Fibroblast of the aortic adventitia (primary cell): ENCODE results near the gene DLGAP4. TPM values are rescaled to one million over a fixed set of nuclear protein-coding genes. Genes with fewer than 3 reads are reported as not detected.
"Not testable (repeated sequence)": the region's sequence is repeated elsewhere in the genome, so short reads cannot be mapped to it uniquely, and the experiment has no call there.

Source experiments
- DNase-seq: peaks from one replicate; pipeline ENCODE4 v3.0.0-alpha.2; 2010; ENCODE audit warnings: low read depth
- H3K4me3 ChIP-seq: 2 replicates; pipeline ENCODE4 v1.5.1; 2011; ENCODE audit warnings: low read depth, mild to moderate bottlenecking, control low read depth, low read length, moderate library complexity
- CTCF ChIP-seq: IDR thresholded peaks from 2 replicates; pipeline ENCODE4 v1.5.1; 2011; ENCODE audit warnings: mild to moderate bottlenecking, low read length, control low read depth, inconsistent platforms; ENCODE audit not compliant: insufficient read depth
- total RNA-seq: library from RNA; depleted of rRNA; stranded (reverse); fragments of >200 nt; gene quantifications from 2 replicates; pipeline ENCODE4 v1.2.3, GENCODE V29; 2012; ENCODE audit warnings: low replicate concordance

The DLGAP4 gene
- total RNA-seq, 1 donor: 19.5 TPM

GRCh38 chr20:36471885-36472636 is 165.9 kb downstream of the DLGAP4 start:
- no peak for DNase-seq
- TF ChIP-seq CTCF: no peak
- no peak overlapping the region for H3K4me3 ChIP-seq

GRCh38 chr20:36472637-36473090 is 166.5 kb downstream of the DLGAP4 start:
- peak overlapping the region; percentile 52 for H3K4me3 ChIP-seq
- TF ChIP-seq CTCF: no peak
- DNase-seq: no peak

- no peak overlapping the region for H3K4me3 ChIP-seq
- DNase-seq: no peak
- no peak for TF ChIP-seq CTCF
These were observed 167.0 kb downstream of the DLGAP4 start for GRCh38 chr20:36473164-36473563.

- no peak for TF ChIP-seq CTCF
- H3K4me3 ChIP-seq: no peak overlapping the region
- no peak for DNase-seq
These were observed 168.4 kb downstream of the DLGAP4 start for GRCh38 chr20:36474563-36474962.

- DNase-seq, H3K4me3 ChIP-seq: not testable (repeated sequence)
These were observed 168.9 kb downstream of the DLGAP4 start for GRCh38 chr20:36475054-36475453.

GRCh38 chr20:36477475-36477874 is 171.3 kb downstream of the DLGAP4 start:
- DNase-seq: no peak
- no peak overlapping the region for H3K4me3 ChIP-seq
- TF ChIP-seq CTCF: no peak

GRCh38 chr20:36478137-36478905 is 172.2 kb downstream of the DLGAP4 start:
- TF ChIP-seq CTCF: no peak
- no peak for DNase-seq

More at GRCh38 chr20:36478137-36478905, 172.2 kb downstream of the DLGAP4 start:
- no peak overlapping the region for H3K4me3 ChIP-seq
